NCI-H187 (cell line): Measurements from ENCODE around the gene KCTD7.
"Not testable (repeated sequence)": the region's sequence is repeated elsewhere in the genome, so short reads cannot be mapped to it uniquely, and the experiment has no call there.

Experiments used
- DNase-seq, 2 experiments: peaks; one replicate each; lab custom pipeline; 2025; lab: John Stamatoyannopoulos, UW

Gene KCTD7

GRCh38 chr7:66654275-66655112 lies 25.8 kb downstream of the KCTD7 start:
- DNase-seq: peak; percentile 90 to 96

GRCh38 chr7:66655113-66655806 lies 26.6 kb downstream of the KCTD7 start:
- not testable (repeated sequence) for DNase-seq

GRCh38 chr7:66655826-66656485 lies 27.3 kb downstream of the KCTD7 start:
- not testable (repeated sequence) for DNase-seq

- no peak for DNase-seq
Measured at GRCh38 chr7:66657798-66658197, 29.1 kb downstream of the KCTD7 start.

GRCh38 chr7:66662646-66663264 lies 34.1 kb downstream of the KCTD7 start:
- no peak for DNase-seq

GRCh38 chr7:66664590-66665293 lies 36.1 kb downstream of the KCTD7 start:
- DNase-seq: no peak

GRCh38 chr7:66666313-66666952 lies 37.8 kb downstream of the KCTD7 start:
- DNase-seq: no peak

GRCh38 chr7:66667023-66667728 lies 38.5 kb downstream of the KCTD7 start:
- DNase-seq: no peak

GRCh38 chr7:66668112-66668511 lies 39.4 kb downstream of the KCTD7 start:
- no peak for DNase-seq

DNA sequence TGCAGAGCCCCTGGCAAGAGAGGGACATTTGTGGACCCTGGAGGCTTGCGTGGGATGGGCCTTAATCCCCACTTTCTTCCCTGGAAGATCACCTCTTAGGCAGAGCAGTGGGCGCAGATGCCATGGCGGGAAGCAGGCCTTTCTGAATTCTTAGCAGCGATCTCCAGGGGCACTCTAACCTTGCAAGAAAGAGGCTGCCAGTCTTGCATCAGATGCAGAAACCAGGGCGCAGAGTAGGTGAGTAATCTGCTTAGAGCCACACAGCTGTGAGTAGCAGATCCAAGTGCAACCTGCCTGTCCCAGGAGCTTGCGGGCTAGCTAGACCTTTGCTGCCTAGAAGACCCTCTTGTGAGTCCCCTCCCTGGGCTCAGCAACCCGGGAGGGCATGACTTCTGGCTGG lies 40.0 kb downstream of the KCTD7 start:
- DNase-seq: no peak

DNA sequence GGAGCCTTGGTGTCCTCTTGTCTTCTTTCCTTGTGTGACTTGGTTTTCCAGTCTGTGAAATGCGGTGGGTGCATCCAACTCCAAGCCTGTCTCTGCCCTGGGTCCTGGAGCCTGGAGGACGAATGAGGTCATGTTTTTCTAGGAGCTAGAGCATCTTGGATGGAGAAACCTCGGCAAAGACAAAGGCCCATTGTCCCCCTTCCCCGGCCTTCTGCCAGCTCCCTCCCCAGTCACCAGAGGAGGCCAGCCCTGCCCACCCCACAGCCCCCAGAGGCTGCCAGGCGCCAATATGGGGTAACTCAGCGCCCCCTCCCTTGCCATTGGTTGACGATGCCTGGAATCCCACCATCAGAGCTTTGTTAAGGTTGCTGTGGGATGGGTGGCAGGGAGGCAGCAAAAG lies 40.4 kb downstream of the KCTD7 start:
- DNase-seq: no peak

- DNase-seq: no peak
Measured at GRCh38 chr7:66669496-66669895, 40.8 kb downstream of the KCTD7 start.

DNA sequence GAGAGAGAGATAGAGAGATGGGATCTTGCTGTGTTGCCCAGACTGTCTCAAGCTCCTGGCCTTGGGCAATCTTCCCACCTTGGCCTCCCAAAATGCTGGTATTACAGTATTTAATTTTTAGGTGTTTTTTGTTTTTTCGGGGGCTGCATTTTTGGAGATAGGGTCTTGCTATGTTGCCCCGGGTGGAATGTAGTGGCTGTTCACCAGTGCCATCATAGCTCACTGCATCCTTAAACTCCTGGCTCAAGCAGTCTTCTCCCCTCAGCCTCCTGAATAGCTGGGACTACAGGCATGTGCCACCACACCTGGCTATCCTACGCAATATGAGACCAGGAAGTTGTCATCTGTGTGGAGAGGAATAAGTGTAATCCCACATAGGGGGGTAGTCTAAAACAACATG lies 42.4 kb downstream of the KCTD7 start:
- DNase-seq: no peak

GRCh38 chr7:66671486-66671885 lies 42.8 kb downstream of the KCTD7 start:
- DNase-seq: not testable (repeated sequence)

DNA sequence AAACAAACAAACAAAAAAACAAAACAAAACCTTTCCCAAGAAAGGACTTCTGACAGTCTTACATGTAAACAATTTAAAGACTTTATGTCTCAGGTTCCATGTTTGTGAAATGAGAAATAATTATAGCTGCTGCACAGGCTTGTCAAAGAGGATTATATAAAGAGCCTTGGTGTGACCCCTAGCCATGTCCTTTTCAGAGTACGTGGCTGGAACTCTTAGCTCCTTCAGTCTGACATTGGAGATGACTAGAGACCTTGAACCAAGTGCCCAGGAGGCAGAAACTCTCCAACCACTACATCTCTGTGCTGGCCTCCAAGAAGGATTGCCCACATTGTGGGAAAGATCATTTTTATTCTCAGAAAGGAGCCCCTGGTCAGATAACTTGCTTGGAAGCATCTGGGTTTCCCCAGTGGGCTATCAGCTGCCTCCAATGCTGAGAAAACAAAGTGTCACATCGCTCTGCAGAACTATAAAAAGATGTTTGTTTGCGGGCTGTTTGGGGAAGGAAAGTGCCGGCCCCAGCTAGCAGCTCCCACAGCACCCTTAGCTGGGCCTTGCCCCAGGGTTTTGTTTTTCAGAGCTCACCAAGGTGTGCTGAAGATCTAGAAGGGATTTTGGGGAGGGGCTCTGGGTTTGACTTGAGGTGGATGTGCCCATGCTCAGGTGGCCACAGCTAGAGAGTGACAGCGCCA lies 43.9 kb downstream of the KCTD7 start:
- not testable (repeated sequence) for DNase-seq

DNA sequence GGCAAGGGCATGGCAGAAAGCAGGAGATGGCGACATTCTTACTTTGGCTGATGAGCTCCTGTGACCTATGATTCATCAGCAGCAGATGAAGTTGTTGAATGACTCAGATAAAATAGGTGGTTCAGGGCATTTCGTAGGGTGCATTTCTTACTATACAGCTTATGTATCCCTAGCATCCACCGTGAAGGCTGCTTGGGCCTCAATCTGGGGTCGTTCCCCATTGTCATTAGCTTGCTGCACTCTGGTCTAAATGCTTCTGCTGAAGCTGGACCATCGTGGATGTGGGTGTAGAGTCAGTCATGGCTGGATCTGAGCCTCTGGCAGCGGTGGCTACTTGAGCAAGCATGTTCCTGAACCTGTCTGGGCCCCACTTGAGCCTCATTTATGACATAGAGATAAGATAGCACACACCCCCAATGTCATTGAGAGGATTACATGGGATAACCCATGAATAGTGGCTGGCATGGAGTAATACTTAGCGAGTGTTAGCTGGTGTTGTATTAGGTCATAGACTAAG lies 44.5 kb downstream of the KCTD7 start:
- DNase-seq: not testable (repeated sequence)

GRCh38 chr7:66679633-66680244 lies 51.1 kb downstream of the KCTD7 start:
- no peak for DNase-seq

DNA sequence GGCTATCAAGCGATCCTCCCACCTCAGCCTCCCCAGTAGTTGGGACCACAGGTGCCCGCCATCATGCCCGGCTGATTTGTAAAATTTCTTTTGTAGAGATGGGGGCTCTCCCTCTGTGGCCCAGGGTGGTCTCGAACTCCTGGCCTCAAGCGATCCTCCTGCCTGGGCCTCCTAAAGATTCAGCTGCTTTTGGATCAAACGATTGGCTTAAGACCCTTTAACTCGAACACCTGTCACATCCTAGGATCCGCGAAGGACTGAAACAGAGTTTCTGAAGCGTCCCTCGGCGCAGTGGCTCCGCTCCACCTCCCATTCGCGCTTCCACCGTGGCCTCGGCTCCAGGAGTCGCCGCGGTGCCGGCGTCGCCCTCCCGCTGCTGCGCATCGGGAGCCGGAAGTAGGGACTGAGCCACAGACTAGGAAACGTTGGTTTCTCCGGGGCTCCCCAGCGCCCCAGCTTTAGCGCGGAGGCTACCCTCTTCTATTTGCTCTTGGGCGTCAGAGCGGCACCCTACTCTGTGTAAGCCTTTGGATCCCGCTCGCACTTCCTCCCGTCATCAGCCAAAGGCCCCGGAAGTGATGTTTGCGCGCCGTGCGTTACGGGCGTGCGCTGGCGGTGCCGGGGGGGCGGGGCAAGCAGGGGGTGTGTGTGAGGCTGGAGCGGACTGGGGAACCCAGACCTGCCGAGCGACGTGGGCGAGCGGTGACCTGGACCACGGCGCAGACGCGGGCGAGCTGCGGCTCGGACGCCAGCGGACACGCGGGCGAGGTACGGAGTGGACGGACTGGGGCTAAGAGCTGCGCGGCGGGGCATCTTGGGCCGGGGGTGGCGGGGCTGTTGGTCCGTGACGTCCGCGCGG lies 53.0 kb downstream of the KCTD7 start:
- DNase-seq: peak; percentile 85 to 92
